Spleen (tissue), 11 donors: Measurements from ENCODE around the gene VTI1A. TPM values are rescaled to one million over a fixed set of nuclear protein-coding genes. Genes with fewer than 3 reads are reported as not detected.

Experiments used
- DNase-seq: peaks from one replicate; pipeline ENCODE4 v3.0.0-alpha.2; 2020
- H3K27ac ChIP-seq, 8 donors: fragments of 200-600 bp; sonication (generic) in 7 of 8; 1 replicate in 4 of 8; 2 replicates in 4 of 8; pipeline versions ENCODE4 v1.5.0 to v1.8.0; 2016 to 2021; ENCODE audit warnings: inconsistent platforms in 4 of 8, mild to moderate bottlenecking in 4 of 8, moderate library complexity in 1 of 8
- H3K27me3 ChIP-seq, 7 donors: fragments of 200-600 bp; sonication (generic) in 6 of 7; replicated peaks in 1 of 7; 1 replicate in 4 of 7; 2 replicates in 3 of 7; pipeline versions ENCODE4 v1.5.0 to v1.8.0; 2016 to 2021; ENCODE audit warnings: inconsistent platforms in 3 of 7, mild to moderate bottlenecking in 1 of 7
- H3K36me3 ChIP-seq, 6 donors: fragments of 200-600 bp; sonication (generic) in 5 of 6; 1 replicate in 4 of 6; 2 replicates in 2 of 6; pipeline versions ENCODE4 v1.5.0 to v1.8.0; 2016 to 2021; ENCODE audit warnings: inconsistent platforms in 2 of 6
- H3K4me1 ChIP-seq, 6 donors: fragments of 200-600 bp; sonication (generic) in 5 of 6; 1 replicate in 3 of 6; 2 replicates in 3 of 6; pipeline versions ENCODE4 v1.5.0 to v1.8.0; 2016 to 2021; ENCODE audit warnings: inconsistent platforms in 3 of 6
- H3K4me3 ChIP-seq, 8 donors: fragments of 200-600 bp; sonication (generic) in 7 of 8; 1 replicate in 4 of 8; 2 replicates in 4 of 8; pipeline versions ENCODE4 v1.5.0 to v1.8.0; 2016 to 2021; ENCODE audit warnings: inconsistent platforms in 4 of 8, mild to moderate bottlenecking in 4 of 8, moderate library complexity in 2 of 8
- H3K9me3 ChIP-seq, 8 donors: fragments of 200-600 bp; sonication (generic) in 7 of 8; 1 replicate in 4 of 8; 2 replicates in 4 of 8; pipeline versions ENCODE4 v1.5.0 to v1.8.0; 2016 to 2021; ENCODE audit warnings: inconsistent platforms in 4 of 8
- CTCF ChIP-seq, 11 experiments: fragments of 200-600 bp in 7 of 11; fragments of 450-650 bp in 4 of 11; sonication (generic) in 4 of 11; IDR thresholded peaks in 8 of 11; conservative IDR thresholded peaks in 3 of 11; 1 replicate in 7 of 11; 2 replicates in 4 of 11; pipeline versions ENCODE4 v1.4.0 to v1.8.0; 2016 to 2021; ENCODE audit warnings: antibody characterized with exemption in 11 of 11, inconsistent platforms in 4 of 11, mild to moderate bottlenecking in 1 of 11
- POLR2A ChIP-seq, 3 donors: fragments of 450-650 bp; IDR thresholded peaks; one replicate each; pipeline ENCODE4 v1.5.1; 2017; ENCODE audit warnings: antibody characterized with exemption in 3 of 3, mild to moderate bottlenecking in 1 of 3
- POLR2AphosphoS5 ChIP-seq, 3 donors: sonication (generic); formaldehyde crosslinking; IDR thresholded peaks; one replicate each; pipeline ENCODE4 v1.5.1; 2017; ENCODE audit warnings: antibody characterized with exemption in 3 of 3
- WGBS, 5 donors: extraction: QIAGEN DNeasy Blood & Tissue Kit in 3 of 5; methylation state at CpG; one replicate each; pipeline versions ENCODE4 v1.1.5 to v1.1.7; 2013 to 2018; 5-methylcytosine and 5-hydroxymethylcytosine counted together
- intact Hi-C: fragments of 100-400 bp; cut with DNase I; formaldehyde crosslinking; loops from one replicate; pipeline ENCODE4 v1.15.0; 2023; ENCODE audit warnings: low total_unique reads
- polyA plus RNA-seq, 3 donors: library from polyadenylated mRNA; stranded (reverse); fragments of 200-250 nt; gene quantifications; one replicate each; pipeline ENCODE4 v1.2.1, GENCODE V29; 2013
- total RNA-seq, 7 donors: library from RNA; depleted of rRNA in 3 of 7; stranded (reverse); fragments of >200 nt in 3 of 7; fragmentation: NEBNext Ultra II Directional in 4 of 7; extraction: Animal tissue kit (Norgen Biotek cat#: 25700) in 4 of 7; gene quantifications; one replicate each; pipeline versions ENCODE4 v1.1.0 to v1.2.1, GENCODE V29; 2016 to 2021
- donor health status: healthy with polysubstance abuse.
- donor health status: DM: no; HTN: no; CAD: no; lungs with moderate emphysema.
- donor health status: DM: no; HTN: no; CAD: no.
- donor health status: Bipolar disorder and iron deficiency.
- donor health status: healthy.
- donor health status: DM: no; HTN: no; CAD: no.
- donor health status: DM: yes; HTN: yes; CAD: no.

Gene VTI1A
- total and polyA plus RNA-seq, 10 donors: 7.8 to 129 (median 56.2) TPM

GRCh38 chr10:112613620-112614019 is 166.6 kb downstream of the VTI1A start:
- no peaks in the 10 kb centered on the region for H3K4me1 ChIP-seq
- peaks cover 0 to 6% (median 0%) of the 10 kb centered on the region in 6 donors for H3K36me3 ChIP-seq
- no peak for DNase-seq
- TF ChIP-seq CTCF (IDR thresholded peaks at IDR 0.05 in 8 of 11, conservative IDR thresholded peaks at IDR 0.05 in 3 of 11) (no peak), POLR2A (IDR thresholded peaks at IDR 0.05) (no peak), POLR2AphosphoS5 (IDR thresholded peaks at IDR 0.05) (no peak)
- no peaks in the 10 kb centered on the region for H3K27me3 ChIP-seq
- H3K27ac ChIP-seq: no peak overlapping the region
- intact Hi-C loops: no loop called here
- peaks cover 0 to 20% (median 16%) of the 10 kb centered on the region in 8 donors for H3K9me3 ChIP-seq
- H3K4me3 ChIP-seq: no peak overlapping the region
- 93 to 97% (median 95%) methylated on average over 7 of the region's 7 CpGs for WGBS, 5 donors

- no peak for TF ChIP-seq POLR2A (IDR thresholded peaks at IDR 0.05)
- no peak for TF ChIP-seq CTCF (IDR thresholded peaks at IDR 0.05 in 8 of 11, conservative IDR thresholded peaks at IDR 0.05 in 3 of 11)
- no peak for TF ChIP-seq POLR2AphosphoS5 (IDR thresholded peaks at IDR 0.05)
- H3K36me3 ChIP-seq: peaks cover 0 to 6% (median 0%) of the 10 kb centered on the region in 6 donors
- no peaks in the 10 kb centered on the region for H3K27me3 ChIP-seq
- no peak overlapping the region for H3K4me3 ChIP-seq
- H3K9me3 ChIP-seq: peaks cover 0 to 20% (median 16%) of the 10 kb centered on the region in 8 donors
- intact Hi-C loops: no loop called here
- no peak overlapping the region for H3K27ac ChIP-seq
- H3K4me1 ChIP-seq: no peaks in the 10 kb centered on the region
- 91 to 95% (median 94%) methylated on average over 6 of the region's 6 CpGs for WGBS, 5 donors
- DNase-seq: no peak
These were observed 167.1 kb downstream of the VTI1A start for GRCh38 chr10:112614072-112614471.

GRCh38 chr10:112614586-112614985 is 167.6 kb downstream of the VTI1A start:
- Histone ChIP-seq H3K9me3 (peaks cover 0 to 20% (median 16%) of the 10 kb centered on the region in 8 donors), H3K27ac (no peak overlapping the region), H3K27me3 (no peaks in the 10 kb centered on the region), H3K4me1 (no peaks in the 10 kb centered on the region), H3K4me3 (no peak overlapping the region), H3K36me3 (peaks cover 0 to 6% (median 0%) of the 10 kb centered on the region in 6 donors)
- DNase-seq: no peak
- WGBS, 5 donors: 94 to 98% (median 96%) methylated on average over 1 of the region's 1 CpG
- intact Hi-C loops: no loop called here
- TF ChIP-seq POLR2AphosphoS5 (IDR thresholded peaks at IDR 0.05): no peak
- TF ChIP-seq POLR2A (IDR thresholded peaks at IDR 0.05): no peak
- no peak for TF ChIP-seq CTCF (IDR thresholded peaks at IDR 0.05 in 8 of 11, conservative IDR thresholded peaks at IDR 0.05 in 3 of 11)

- no peaks in the 10 kb centered on the region for H3K4me1 ChIP-seq
- H3K36me3 ChIP-seq: peaks cover 0 to 6% (median 0%) of the 10 kb centered on the region in 6 donors
- peaks cover 0 to 20% (median 16%) of the 10 kb centered on the region in 8 donors for H3K9me3 ChIP-seq
- 94 to 99% (median 98%) methylated on average over 1 of the region's 1 CpG for WGBS, 5 donors
- no peak for DNase-seq
- H3K27me3 ChIP-seq: no peaks in the 10 kb centered on the region
- no peak overlapping the region for H3K4me3 ChIP-seq
- TF ChIP-seq POLR2AphosphoS5 (IDR thresholded peaks at IDR 0.05): no peak
- no peak for TF ChIP-seq POLR2A (IDR thresholded peaks at IDR 0.05)
- TF ChIP-seq CTCF (IDR thresholded peaks at IDR 0.05 in 8 of 11, conservative IDR thresholded peaks at IDR 0.05 in 3 of 11): no peak
- H3K27ac ChIP-seq: no peak overlapping the region
- intact Hi-C loops: no loop called here
These were observed 168.3 kb downstream of the VTI1A start for GRCh38 chr10:112615269-112615668.
